HG03442 (cell line): ENCODE measurements around the gene LAMB4.

Experiments used
- ATAC-seq: cut with Tn5 transposase; IDR thresholded peaks from one replicate; pipeline ENCODE4 v1.9.1; 2021; ENCODE audit warnings: mild to moderate bottlenecking, moderate library complexity; ENCODE audit not compliant: unreplicated experiment

The LAMB4 gene

GRCh38 chr7:107999779-108000560 is 130.2 kb downstream of the LAMB4 start:
- no peak for ATAC-seq

GRCh38 chr7:107998660-107999480 is 131.3 kb downstream of the LAMB4 start:
- ATAC-seq: no peak

GRCh38 chr7:107998150-107998549 is 132.0 kb downstream of the LAMB4 start:
- ATAC-seq: no peak

- ATAC-seq: no peak
These were observed 133.9 kb downstream of the LAMB4 start for GRCh38 chr7:107996072-107996882.

- ATAC-seq: no peak
These were observed 134.7 kb downstream of the LAMB4 start for GRCh38 chr7:107995184-107996071.

GRCh38 chr7:107994421-107995030 is 135.6 kb downstream of the LAMB4 start:
- no peak for ATAC-seq

- no peak for ATAC-seq
These were observed 136.3 kb downstream of the LAMB4 start for GRCh38 chr7:107993891-107994291.

GRCh38 chr7:107989618-107990373 is 140.4 kb downstream of the LAMB4 start:
- ATAC-seq: no peak

- no peak for ATAC-seq
These were observed 147.2 kb downstream of the LAMB4 start for GRCh38 chr7:107982918-107983389.

- ATAC-seq: no peak
These were observed 147.9 kb downstream of the LAMB4 start for GRCh38 chr7:107982042-107982840.

- no peak for ATAC-seq
These were observed 148.7 kb downstream of the LAMB4 start for GRCh38 chr7:107981466-107981865.

GRCh38 chr7:107980671-107981190 is 149.4 kb downstream of the LAMB4 start:
- no peak for ATAC-seq

- ATAC-seq: no peak
These were observed 150.0 kb downstream of the LAMB4 start for GRCh38 chr7:107980171-107980570.

GRCh38 chr7:107978815-107979408 is 151.2 kb downstream of the LAMB4 start:
- ATAC-seq: no peak

GRCh38 chr7:107977048-107977447 is 153.1 kb downstream of the LAMB4 start:
- no peak for ATAC-seq

- no peak for ATAC-seq
These were observed 153.5 kb downstream of the LAMB4 start for GRCh38 chr7:107976620-107977019.

- no peak for ATAC-seq
These were observed 154.7 kb downstream of the LAMB4 start for GRCh38 chr7:107975394-107976013.
